ENCODE data around the gene PDLIM3.

The PDLIM3 gene

DNA sequence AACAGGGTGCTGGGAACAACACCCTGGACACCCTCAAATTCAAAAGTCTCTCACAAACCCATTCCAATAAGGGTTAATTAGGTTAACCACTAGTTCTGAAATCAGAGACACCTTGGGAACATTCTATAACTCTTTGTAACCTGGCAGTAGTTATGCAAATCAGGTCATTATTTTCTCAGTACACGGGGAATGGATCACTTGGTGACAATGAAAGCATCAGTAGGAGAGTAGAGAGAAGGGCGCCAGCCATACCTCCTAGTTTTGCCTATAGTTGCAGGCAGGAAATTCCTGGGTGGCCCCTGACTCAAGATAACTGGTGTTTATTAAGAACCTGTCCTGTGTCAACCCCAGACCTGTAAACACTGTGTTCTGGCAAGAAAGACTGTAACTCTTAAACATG, 66.3 kb downstream of the PDLIM3 start:
- no peak for DNase-seq

DNA sequence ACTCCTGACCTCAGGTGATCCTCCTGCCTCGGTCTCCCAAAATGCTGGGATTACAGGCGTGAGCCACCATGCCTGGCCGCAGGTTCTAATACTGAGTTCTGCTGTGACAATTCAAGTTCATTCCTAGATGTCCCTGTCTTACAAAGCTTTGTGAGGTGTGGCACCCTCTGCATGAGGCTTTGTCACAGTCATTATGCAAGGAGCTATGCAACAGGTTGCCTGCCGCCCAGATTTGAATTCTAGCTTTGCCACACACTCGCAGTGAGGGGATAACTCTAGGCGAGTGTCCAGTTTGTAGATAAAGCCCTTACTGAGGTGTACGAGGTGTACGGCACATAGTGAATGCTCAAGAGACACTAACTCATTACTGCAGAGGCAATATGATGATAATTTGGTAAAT, 67.3 kb downstream of the PDLIM3 start:
- DNase-seq = no peak

DNA sequence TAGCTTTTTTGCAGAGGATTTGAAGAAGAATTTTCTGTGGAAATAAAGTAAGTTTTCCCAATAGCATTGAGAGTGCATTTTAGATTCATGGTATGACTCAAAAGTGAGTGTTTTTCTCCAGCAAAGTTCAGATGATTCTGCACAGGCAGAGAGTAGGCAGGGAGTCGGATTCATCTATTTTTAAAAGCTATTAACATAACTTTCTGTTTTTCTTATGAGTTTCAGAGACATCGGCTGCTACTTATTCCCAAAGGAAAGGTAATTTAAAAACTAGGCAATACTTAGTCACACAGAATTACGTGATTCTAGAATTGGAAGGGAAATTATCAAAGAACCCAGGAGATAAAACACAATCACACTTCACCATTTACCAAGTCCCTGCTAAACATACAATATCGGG, 68.2 kb downstream of the PDLIM3 start:
- no peak for DNase-seq

DNA sequence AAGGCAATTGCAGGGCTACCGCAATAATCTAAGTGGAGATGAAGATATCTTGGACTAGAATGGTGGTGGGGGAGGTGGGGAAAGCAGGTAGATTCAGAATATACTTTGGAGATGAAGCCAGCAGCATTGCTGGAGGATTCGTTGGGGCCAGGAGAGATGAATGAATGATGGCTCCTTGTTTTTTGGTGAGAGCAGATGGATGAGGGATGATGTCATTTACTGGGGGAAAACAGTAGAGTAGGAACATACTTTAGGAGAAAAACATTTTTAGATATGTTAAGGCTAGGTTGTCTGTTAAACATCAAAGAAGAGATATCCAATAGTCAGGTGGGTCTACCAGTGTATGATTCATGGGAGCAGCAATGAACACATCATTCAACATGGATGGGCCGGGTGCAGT, 69.6 kb downstream of the PDLIM3 start:
- no peak for DNase-seq

DNA sequence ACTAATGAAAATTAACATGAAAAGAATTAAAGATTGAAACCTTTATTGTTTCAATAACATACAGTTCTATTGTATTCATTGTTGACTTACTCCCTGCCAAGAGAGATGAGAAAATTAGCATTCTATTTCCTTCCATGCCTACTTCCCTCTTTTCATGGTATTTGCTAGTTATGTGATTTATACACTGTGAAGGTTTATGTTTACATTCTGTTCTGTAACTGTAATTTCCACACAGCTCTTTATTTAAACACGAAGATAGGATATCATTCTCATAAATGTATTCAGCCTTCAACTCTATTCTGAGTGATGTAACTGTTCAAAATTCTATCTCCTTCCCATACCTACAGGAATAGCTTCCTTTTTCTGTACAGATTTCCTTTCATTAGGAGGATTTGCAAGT, 70.4 kb downstream of the PDLIM3 start:
- no peak for DNase-seq

DNA sequence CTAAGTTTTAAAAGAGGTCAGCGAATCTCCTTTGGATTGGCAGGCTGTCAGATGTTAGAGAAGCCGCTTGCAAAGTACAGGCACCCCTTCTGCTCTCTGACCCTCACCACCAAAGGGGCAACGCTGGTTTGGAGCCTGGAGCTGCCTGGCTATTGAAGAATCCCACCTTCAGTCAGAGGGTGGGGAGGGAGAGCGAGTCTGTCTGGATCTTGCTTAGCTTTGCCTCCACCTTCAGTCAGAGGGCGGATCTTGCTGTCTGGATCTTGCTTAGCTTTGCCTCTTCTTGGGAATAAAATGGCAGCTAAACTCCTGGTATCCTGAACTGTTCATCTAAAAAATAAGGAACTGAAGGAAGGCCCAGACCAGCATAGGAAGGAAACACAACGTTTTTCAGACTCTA, 71.1 kb downstream of the PDLIM3 start:
- no peak for DNase-seq

DNA sequence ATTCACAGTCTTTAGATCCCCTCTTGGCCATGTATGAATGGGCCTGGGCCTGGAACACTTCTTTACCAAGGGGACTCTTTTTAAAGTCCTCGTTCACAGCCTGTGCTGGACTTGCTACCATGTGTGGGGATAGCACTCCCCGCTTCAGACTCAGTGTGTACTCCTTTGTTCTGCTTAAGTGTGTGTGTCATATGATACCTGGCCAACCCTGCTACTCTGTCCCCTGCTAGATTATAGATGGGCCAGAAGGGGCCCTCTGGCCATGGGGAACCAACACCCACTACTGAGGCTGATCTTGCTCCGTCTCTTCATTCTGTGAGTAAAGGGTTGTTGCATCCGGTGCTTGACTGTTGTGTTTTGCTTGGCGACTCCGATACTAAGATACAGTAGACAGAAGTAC, 71.8 kb downstream of the PDLIM3 start:
- DNase-seq = no peak

DNA sequence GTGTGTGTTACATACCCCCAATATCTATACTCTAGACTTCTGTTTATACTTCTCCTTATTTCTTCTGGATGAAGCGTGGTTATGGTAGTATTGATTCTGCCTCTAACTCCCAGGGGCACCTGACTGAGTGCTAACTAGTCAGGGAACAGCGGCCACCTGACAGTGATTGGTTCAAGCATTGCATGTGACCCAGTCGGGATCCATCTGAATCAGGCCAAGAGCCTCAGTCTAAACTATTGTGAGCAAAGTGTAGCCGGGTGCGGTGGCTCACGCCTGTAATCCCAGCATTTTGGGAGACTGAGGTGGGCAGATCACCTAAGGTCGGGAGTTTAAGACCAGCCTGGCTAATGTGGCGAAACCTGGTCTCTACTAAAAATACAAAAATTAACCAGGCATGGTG, 73.7 kb downstream of the PDLIM3 start:
- no peak for DNase-seq

DNA sequence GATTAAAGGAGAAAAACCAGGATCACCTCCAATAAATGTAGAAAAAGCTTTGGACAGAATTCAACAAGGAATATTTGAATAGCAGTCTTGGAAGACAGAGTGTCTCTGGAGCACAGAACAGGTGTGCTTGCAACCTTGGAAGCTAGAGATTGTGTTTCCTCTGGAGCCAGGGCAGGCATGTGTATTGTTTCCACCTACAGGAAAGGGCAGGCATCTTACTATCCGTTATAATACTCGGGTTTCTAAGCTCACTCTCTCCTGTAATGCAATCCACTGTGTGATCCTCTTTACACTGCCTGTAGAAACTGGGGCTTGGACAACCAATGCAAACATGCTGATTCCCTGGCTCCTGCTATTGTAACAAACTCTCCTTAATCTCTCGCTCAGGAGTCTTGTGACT, 78.2 kb downstream of the PDLIM3 start:
- no peak for DNase-seq

DNA sequence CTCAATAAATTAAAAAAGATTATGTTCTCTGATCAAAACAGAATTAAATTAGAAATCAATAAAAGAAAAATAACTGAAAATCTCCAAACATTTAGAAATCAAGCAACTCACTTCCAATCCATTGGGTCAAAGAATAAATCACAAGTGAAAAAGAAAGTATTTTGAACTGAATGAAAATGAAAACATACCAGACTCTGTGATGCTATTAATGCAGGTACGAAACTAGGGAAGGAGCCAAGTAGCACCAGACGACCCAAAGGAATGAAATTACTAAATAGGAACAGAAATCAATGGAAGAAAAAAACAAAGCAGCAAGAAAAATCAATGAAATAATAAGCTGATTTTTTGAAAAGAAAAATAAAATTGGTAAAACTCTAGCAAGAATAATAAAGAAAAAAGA, 79.2 kb downstream of the PDLIM3 start:
- no peak for DNase-seq
